ENCODE data around the gene TGFBR3.

The TGFBR3 gene

DNA sequence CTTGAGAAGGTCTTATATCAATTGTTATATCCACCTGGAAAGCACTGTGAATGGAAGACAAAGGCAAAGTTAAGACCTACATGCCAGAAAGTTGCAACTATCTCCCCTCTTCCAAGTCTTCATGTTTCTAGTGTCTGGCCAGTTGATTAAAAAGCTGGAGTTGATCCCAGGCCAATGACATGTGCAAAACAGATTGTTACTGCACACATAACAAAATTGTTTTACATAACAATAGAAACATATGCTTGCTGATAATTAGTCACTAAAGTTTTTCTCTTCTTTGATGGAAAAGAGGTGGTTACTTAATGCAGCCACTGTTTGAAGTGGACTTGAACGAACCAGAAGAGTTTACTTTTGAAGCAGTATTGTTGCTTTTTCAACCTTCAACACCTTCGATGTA lies 158.2 kb downstream of the TGFBR3 start:
- no peak for DNase-seq

DNA sequence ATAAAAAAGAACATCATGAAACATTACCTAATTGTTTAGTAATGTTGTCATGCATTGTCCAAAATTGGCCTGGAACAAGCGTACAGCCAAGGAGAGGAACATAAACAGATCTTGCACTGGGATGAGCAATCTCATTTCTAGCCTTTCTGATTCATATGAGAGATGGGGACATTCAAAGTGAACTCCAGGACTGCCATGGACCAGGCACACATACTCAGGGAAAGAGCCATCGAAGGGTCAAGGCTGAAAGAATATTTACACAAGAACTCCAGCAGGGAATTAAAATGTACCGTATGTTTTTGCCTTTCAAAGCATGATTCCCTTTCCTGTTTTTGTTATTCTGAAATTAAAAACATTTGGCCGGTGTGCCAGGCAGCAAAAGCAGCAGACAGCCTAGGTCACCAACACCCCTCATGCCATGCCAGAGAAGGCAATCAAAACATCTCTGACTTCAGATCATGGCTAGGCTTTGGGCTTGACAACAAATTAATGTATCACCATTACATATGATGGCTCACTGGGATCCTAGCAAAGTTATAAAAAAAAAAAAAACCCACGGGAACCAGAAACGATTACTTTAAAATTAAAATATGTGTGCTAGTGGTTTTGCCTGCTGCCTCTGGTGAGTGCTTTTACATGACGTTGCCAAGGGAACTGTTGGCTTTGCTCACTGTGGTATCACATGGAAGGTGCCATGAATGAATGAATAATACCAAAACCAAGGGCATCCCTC lies 159.8 kb downstream of the TGFBR3 start:
- no peak for DNase-seq

DNA sequence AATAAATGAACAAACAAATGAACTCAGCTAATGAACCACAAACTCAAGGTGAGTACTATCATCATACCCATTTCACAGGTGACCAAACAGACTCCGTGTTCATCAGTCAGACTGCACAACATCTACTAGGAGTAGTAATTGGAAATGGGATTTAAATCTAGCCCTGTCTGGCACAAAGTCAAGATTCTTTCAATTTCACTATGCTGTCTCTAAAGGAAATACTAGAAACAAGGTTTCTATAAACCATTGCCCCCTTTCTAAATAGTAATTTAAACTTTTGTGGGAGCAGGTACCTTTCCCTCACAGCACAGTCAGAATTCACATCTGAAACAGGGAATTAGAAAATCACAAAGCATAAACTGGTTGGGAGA lies 160.3 kb downstream of the TGFBR3 start:
- no peak for DNase-seq

DNA sequence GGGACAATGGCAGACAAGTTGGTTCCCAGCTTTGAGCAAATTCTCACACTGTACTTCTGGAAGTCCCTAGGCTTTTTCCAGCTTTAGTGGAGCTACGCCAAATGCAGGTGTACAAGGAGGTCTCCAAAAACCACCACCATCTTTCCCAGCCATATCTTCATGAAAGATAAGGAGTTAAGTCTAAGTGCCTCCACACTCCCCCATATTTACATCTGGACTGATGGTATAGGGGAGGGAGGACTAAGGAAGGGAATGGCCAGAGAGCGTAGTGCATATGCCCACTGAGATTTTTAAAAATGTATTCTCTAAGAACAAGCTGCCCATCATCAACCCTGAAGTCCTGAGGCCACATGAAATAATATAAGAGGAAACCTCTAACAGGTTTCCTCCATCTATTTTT lies 161.3 kb downstream of the TGFBR3 start:
- DNase-seq, result no peak

DNA sequence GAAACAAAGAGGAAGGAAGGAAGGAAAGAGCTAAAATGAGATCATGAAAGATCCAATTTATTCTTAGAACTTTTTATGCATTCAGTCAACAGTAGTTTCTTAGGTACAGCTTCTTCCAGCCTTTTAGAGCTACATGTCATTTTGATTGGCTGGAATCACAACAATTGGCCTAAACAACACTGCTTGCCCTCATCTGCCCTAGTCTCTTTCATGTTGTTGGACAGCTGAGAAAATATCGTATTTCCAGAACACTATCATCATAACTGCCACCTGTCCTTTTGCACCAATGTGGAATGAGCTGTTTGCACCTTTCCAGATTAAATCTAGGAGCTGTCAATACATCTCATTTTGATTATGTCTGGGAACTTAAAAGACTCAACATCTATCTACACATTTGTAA lies 161.7 kb downstream of the TGFBR3 start:
- DNase-seq, result no peak

DNA sequence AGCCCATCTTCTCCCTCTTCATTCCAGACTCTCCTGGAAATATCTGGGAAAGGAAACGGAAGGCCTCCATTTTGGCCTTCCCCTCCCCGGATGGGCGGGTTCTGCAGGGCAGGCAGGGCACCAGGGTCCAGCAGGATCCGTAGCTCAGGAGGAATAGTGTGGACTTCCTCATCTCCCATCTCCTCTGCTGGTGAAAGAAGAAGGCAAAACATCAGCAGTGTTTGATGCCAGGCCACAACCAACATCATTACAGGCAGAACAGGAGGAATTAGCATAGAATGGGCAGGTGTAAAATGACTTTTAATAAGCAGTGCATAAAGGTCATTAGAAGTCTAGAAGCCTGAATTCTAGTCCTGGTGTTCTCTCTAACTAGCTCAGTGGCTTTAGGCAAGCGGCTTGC lies 165.9 kb downstream of the TGFBR3 start:
- DNase-seq, result no peak

DNA sequence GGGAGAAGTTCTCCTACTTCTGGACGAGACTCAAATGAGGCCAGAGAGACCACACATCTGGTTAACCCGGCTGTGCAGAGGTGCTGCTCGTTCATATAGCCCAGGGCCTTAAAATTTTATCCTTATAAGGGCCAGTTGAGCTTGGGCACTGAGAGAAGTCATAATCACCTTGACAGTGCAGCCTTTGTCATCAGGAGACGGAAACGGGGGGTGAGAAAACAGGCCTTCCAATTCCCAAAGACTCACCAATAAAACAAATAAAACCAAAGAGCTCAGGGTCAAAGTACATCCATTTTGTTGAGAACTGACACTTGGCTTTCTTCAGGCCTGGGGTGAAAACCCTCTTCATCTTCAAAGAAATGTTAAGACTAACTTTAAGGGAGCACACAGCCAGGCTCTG lies 167.1 kb downstream of the TGFBR3 start:
- DNase-seq, result no peak

DNA sequence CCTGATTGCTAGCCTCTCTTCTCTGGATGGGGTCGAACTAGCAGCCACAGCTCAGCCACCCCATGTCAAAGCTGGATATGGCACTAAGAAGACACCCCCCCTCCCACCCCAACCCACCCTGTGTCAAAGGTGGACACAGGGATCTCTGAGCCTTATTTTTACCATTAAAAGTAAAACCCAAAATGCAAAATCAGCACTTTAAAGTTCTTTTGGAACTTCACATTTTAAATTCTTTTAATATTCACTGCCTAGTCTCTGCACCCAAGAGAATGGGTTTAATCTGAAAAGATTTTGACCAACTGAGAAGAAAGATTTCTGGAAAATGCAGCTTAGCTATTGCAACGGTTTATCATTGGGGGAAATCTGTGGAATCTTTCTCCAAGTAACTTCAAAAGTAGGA lies 167.6 kb downstream of the TGFBR3 start:
- DNase-seq, result no peak

DNA sequence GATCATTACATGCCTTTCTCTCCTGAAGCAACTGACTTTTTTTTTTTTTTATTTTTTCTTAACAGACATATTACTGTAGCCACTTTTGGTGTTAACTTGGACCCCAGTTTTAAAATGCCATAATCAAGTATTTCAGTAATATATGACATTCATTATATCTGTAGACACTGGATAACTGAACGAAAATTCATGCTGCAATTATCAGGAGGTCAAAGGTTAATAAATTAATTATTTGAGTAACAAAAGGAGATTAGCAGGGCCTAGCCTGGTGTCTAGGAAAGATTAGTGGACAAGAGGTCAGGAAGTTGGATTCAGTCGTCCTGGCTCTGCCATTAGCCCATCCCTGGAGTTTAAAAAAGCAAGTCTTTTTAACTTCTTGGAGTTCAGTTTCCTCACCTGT lies 168.1 kb downstream of the TGFBR3 start:
- no peak for DNase-seq

DNA sequence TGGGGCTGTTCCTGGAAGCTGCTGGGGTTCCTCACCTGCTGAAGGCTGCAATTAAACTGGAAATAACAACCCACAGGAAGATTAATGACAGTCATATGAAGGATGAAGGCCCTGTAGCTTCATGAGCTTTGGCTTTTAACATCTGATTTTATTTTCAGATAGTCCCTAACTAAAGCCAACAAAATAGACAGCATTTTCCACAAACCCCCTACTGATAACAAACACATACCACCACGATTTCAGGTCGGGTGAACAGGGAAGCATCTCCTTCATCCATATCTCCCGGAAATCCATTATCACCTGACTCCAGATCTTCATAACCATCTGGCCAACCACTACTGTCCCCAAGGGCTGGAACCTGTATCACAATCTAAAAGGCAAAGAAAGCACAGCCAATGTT lies 169.6 kb downstream of the TGFBR3 start:
- no peak for DNase-seq

DNA sequence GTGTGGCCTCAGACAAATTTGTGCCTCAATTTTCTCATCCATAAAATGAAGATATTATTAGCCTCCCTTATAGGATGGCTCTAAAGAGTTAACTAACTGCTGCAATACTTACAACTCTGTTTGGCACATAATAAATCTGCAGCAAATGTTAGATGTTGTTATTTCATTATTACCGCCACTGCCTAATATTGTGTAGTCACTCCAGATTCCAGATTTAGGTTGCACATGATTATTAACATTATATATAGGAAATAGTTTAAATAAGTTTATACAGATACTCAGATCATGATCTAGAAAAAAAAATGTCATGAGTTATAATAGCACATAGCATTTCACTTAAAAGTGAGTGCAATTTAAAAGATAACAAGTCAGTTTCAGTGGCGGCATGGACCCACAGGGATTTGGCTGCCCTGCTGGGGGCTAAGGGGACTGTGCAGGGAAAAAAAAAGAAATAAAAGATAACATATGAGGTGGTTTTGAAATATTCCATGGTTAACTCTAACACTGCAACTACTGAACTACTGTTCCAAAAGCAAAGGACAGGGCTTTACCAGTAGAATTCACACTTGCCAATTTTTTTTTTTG lies 170.4 kb downstream of the TGFBR3 start:
- DNase-seq, result no peak

DNA sequence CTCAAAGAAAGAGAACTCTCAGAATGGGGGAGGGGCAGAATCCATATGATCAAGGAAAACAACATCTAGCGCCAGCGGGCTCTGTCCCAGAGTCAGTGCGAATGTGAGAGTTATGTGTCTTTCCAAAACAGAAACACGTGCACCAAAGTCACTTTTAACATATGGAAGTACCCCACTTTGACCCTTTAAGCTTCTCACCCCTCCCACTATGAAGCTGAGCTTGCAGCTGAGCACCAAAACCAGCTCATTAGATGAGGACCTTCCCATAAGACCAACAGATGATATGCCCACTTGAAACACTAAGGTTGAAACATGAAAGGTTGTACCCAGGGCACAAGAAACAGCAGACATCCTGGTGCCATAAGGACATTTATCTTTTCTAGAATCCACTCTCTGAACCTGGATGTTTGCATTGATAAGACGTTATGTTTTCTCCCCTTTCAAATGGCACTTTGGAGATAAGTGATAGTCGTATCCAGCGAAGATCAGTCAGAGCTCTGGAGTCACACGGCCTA lies 171.0 kb downstream of the TGFBR3 start:
- DNase-seq, result no peak

DNA sequence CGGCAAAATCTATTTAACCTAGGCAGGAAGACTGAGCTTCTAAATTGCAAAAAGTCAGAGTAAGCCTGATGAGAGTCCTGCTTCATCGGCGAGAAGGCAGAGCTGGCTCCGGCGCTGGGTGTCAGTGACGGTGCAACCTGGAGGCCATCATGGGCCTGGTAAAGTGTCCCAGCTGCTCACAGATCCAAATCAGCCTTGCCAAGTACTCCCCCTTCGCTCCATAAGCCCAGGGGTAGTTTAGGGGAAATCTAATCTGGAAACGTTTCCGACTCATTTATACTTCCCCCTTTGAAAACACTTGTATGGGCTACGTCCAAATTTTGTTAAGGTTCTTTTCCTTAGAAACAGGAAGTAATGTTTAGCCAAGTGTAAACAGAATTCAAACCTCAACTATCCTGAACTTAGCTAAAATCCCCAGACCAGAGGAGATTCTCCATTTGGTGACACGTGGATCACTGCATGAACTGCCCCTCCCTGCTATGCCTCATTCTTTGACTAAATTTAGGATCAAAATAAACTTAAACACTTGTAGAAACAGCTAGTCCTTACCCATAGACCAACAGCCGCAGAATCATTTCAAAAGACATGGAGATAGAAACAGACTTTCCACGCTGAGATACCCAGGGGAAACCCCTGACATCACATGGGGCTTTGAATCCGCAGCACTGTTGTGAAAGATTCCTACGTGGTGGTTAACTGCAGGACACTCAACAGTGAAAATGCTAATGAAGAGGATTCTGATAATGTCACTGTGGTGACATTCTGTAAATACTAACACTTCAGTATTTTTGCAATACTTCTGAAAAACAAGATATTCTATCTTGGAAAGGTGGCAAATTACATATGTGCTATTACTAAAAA lies 172.7 kb downstream of the TGFBR3 start:
- no peak for DNase-seq

DNA sequence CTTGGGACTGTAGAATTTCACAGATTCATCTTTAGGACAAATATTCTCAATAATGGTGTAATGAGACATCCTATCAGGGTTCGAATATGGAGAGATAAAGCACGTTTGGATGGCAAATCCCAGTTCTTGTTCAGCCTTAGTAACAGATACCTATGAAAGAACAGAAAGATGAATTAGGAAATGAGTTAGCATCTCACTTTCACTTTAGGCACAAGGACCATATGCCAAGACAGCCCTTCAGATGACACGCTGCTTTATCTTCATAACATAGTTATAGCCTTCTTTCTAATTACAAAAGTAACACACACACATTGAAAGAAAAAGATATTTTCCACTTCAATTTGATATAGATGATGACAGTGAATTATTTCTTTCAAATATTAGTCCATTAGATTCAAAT lies 173.6 kb downstream of the TGFBR3 start:
- DNase-seq, result no peak

DNA sequence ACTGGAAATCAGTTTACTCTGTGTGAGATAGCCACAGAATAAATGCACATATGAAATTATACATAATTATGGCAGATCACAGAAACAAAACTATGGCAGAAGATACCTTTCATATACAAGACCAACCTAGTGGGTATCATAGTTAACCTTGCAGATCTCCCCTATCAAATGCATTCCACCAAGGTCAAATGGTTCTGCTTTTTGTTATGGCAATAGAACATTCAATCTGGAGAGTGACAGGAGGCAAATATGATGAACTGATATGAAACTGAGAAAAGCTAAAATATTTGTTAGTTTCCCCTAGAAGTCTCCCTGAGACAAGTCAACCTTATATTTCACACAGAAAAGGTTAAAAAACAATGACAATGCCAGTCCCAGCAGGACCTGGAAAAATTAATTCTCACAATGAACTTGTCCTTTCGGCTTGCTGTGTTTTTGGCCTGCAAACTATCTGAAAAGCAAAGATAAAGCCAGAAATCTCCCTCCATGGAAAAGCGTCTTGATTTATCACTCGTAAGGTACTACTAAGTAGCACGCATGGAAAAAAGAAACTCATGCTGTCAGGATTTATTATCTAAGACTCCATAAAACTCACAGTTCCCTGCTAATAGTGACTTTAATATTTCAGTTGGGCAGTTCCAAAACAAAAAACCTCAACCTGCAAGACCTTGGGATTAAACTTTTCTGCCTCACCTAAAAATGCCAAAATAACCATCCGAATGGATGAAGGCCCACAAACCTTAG lies 174.3 kb downstream of the TGFBR3 start:
- no peak for DNase-seq

DNA sequence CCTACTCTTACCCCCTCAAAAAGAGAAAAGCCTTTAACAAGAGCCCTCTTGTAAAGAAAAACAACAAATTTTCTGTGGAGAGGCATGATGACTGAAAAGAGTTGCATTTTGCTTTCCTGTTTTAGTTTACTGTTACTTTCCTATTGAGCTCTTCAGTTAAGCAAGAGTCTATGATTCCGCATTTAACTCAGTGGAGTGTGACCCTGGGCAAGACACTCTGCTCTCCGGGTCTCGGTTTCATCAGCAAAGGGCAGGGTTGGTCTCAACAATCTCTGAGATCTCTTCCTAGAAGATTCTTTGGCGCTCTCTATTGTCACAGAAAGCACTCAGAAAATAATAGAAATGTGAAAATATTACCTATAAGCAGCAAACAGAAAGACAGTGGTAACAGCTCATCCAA lies 175.7 kb downstream of the TGFBR3 start:
- DNase-seq, result no peak

DNA sequence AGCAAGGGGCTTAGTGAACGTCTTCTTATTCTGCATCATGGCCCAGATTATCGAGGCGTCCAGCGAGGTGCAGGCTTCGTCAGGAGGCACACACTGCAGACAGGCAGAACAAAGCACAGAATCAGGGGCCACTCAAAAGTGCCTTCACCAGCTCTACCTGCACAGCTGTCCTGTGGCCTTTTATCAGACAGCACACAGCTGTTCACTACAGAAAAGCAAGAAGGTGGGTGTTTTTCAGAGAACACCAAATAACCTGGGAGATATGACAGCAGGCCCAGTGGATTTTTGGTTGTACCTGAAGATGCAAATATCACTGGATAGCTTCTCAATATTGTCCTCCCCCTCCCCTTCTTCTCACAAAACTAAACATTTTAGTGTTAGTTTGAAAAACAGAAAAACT lies 177.3 kb downstream of the TGFBR3 start:
- DNase-seq, result no peak

DNA sequence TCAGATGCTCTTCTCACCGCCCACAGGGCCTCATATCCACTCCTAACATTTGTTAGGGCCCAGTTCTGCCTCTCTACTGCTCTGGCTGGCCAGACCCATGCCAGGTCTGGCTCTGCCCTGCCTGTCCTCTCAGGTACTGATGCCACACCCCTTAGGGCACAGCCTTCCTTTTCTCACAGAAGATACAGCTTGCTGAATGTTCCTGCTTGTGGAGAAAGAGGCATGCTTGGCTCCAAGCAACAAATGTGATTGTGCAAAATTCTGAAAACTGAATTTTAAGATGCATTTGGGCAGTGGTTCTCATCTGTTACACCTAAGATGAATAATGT lies 178.1 kb downstream of the TGFBR3 start:
- no peak for DNase-seq

DNA sequence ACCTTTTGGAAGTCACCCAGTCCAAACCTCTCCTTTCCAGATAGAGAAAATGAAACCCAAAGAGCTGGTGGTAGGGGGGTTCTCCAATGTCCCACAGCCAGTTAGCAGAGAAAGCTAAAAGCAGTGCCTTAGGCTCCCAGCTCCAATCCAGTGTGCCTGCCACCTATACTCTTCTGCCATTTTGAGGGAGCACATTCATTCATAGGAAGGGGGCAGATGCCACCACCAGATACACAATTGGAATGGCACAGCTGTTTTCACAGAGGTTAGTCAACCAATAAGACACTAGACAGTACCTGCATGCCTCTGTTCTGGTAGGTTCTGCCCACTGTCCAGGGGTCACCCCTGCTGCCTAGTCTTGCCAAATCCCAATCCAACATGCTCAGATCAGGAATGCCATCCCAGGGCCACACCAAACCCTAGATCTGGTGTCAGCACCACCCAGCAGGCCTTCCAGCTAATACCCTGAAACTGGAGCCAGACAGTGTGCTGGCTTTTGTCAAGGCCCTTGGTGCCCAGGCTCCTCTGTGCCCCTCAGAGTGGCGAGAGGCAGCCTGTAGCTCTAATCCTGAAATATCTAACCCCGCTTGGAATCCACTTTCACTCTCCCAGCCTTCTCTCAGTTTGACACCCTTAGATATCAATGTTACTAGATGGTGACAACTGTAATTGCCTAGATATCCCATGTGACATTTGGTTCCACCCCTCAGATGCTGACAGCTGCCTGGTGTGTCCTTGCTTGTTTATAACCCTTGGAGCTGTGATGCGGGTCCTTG lies 178.6 kb downstream of the TGFBR3 start:
- DNase-seq, result no peak

DNA sequence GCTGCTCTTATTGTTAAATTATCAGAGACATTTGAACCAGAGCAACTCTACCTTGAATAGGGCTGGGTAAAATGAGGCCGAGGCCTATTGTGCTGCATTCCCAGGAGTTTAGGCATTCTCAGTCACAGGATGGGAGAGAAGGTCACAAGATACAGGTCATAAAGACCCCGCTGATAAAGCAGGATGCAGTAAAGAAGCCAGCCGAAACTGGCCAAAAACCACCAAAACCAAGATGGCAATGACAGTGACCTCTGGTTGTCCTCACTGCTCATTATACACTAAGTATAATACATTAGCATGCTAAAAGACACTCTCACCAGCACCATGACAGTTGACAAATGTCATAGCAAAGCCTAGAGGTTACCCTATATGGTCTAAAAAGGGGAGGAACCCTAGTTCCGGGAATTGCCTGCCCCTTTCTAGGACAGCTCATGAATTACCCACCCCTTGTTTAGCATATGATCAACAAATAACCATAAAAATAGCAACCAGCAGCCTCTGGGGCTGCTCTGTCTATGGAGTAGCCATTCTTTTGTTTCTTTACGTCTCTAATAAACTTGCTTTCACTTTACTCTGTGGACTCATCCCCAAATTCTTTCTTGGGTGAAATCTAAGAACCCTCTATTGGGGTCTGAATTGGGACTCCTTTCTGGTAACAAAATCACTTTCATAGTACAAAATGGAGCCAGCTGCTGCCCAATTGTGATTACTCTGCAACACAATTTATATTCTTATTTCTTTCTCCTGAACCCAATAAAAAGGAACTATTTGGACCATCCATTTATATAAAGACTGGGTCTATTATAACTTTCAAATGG lies 179.6 kb downstream of the TGFBR3 start:
- DNase-seq, result no peak

DNA sequence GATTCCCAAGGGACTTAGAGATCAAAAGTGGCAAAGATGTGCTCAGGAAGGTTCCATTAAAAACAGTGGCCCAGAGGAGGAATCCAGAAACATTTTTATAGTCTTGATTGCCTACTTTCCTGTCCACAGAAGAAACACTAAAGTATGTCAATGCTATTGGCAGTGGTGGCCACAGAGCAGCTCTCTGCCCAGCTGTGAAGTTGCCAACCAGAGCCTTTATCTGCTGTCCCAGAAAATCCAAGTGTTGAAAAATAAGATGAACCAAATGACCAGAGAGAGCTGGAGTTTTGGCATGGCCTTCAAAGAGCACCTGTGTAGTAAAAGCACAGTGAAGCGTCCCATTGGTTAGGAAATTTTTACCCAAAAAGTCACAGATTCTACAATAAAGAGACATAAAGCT lies 181.2 kb downstream of the TGFBR3 start:
- DNase-seq, result no peak

DNA sequence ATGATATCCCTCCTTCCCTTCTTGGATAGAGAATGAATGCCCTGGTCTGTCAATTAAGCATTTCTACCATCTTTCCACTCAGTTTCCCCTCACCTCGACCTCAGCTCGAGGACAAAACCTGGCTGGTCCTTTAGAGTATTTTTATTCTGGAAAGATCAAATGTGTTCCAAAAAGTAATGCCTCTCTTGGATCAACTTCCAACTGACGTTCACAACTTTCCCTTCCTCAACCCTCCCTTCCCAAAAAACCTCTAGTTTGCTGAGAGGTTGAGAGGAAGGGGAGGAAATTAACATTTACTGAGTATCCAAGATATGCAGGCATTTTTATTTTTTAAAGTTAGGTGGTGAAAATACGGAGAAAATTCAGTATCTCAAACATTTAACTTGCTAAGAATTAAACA lies 182.9 kb downstream of the TGFBR3 start:
- no peak for DNase-seq
